Keratinocyte (primary cell): ENCODE results near the gene NDUFAF2.

Experiments
- EZH2 ChIP-seq: IDR thresholded peaks from one replicate; pipeline ENCODE4 v1.6.1; 2012; ENCODE audit warnings: inconsistent platforms, mild to moderate bottlenecking, low read length, moderate library complexity
- TF ChIP-seq, protein P1 (sequence below), 3 experiments: IDR thresholded peaks in 1 of 3; conservative IDR thresholded peaks in 1 of 3; optimal IDR thresholded peaks in 1 of 3; 2 replicates in 2 of 3; 3 replicates in 1 of 3; pipeline versions ENCODE3 to v1.5.1; 2011; ENCODE audit warnings: low read length in 3 of 3, mild to moderate bottlenecking in 3 of 3, moderate library complexity in 2 of 3, control low read depth in 1 of 3, inconsistent platforms in 1 of 3; ENCODE audit not compliant: insufficient read depth in 2 of 3; ENCODE audit errors: extremely low read depth in 1 of 3

- TF ChIP-seq, protein P1, sequence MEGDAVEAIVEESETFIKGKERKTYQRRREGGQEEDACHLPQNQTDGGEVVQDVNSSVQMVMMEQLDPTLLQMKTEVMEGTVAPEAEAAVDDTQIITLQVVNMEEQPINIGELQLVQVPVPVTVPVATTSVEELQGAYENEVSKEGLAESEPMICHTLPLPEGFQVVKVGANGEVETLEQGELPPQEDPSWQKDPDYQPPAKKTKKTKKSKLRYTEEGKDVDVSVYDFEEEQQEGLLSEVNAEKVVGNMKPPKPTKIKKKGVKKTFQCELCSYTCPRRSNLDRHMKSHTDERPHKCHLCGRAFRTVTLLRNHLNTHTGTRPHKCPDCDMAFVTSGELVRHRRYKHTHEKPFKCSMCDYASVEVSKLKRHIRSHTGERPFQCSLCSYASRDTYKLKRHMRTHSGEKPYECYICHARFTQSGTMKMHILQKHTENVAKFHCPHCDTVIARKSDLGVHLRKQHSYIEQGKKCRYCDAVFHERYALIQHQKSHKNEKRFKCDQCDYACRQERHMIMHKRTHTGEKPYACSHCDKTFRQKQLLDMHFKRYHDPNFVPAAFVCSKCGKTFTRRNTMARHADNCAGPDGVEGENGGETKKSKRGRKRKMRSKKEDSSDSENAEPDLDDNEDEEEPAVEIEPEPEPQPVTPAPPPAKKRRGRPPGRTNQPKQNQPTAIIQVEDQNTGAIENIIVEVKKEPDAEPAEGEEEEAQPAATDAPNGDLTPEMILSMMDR (optimal IDR thresholded peaks at IDR 0.05 in 1 of 3, IDR thresholded peaks at IDR 0.05 in 1 of 3, conservative IDR thresholded peaks at IDR 0.05 in 1 of 3; ENCODE audit: extremely low read depth in 1 of 3, insufficient read depth in 2 of 3, low read length in 3 of 3): no peak
- no peak for TF ChIP-seq EZH2
Measured at GRCh38 chr5:61139931-61140330, 194.9 kb downstream of the NDUFAF2 start.
